Middle frontal gyrus (tissue), 1 donor: ENCODE results near the gene ADAMTSL5.

Experiments used
- DNase-seq: peaks from one replicate; pipeline ENCODE4 v3.0.0-alpha.2; 2015; ENCODE audit warnings: low spot score; ENCODE audit errors: extremely low spot score

Gene ADAMTSL5

DNA sequence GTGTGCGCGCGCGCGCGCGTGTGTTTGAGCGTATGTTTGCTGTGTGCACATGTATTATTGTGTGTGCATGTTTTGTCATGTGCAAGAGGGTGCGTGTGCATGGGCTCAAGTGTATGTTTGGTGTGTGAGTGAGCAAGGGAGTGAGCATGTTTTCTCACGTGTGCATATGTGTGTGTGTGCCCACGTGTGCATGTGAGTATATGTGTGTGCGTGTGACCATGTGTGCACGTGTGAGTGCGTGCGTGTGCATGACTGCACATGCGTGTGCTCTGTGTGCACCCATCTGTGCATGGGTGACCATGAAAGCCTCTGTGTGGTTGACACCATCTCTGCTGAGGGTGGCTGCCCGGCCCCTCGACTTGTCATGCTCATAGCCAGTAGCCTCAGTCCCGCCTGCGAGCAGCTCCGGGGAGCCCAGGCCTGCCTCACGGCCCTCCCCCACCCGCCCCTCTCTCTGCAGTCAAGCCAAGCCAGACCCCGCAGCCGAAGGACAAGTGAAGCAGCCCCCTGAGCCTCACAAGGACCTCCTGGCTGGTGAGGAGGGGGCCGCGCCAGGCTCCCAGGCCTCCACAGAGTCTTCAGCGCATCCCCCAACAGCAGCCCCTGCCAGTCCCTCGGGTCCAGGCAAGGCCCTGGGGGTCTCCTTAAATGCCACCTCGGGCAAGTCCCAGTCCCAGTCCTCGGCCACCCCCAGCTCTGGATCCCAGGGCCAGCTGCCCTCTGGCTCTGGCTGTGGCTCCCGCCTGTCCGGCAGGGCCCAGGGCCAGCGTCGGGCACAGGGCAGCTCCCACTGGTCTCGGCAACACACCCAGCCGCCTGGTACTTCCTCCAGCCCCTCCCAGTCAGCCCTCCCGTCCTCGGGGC is 15.9 kb downstream of the ADAMTSL5 start:
- DNase-seq = no peak

DNA sequence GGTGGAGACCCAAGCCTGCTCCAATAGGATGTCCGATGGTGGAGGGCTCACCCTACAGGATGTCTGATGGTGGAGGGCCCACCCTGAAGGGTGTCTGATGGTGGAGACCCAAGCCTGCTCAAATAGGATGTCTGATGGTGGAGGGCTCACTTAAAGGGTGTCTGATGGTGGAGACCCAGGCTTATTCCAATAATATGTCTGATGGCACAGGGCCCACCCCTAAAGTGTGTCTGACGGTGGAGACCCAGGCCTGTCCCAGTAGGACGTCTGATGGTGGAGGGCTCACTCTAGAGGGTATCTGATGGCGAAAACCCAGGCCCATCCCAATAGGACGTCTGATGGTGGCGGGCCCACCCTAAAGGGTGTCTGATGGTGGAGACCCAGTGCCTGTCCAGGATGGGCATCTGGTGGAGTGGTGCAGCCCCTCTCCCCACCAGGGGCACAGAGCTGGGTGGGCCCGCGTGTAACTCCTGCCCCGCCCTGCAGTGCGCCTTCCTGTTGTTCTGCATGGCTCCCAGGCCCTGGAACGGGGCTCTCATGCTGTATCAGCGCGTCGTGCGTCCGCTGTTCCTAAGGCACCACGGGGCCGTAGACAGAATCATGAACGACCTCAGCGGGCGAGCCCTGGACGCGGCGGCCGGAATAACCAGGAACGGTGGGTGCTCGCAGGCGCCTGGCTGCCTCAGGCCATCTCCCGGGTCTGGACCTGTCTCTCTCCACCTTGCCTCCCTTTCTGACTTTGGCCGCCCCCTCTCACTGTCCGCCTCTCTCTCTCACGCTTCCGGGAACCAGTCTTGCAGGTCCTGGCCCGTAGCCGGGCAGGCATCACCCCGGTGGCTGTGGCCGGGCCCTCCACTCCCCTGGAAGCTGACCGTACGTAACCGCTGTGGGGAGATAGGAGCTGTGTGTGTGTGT is 16.8 kb downstream of the ADAMTSL5 start:
- DNase-seq = no peak

GRCh38 chr19:1495051-1495798 is 17.6 kb downstream of the ADAMTSL5 start:
- DNase-seq = no peak

GRCh38 chr19:1494115-1494815 is 18.6 kb downstream of the ADAMTSL5 start:
- DNase-seq = no peak

GRCh38 chr19:1492474-1493006 is 20.3 kb downstream of the ADAMTSL5 start:
- no peak for DNase-seq

- DNase-seq = no peak
Measured at GRCh38 chr19:1491849-1492170, 21.0 kb downstream of the ADAMTSL5 start.

GRCh38 chr19:1491114-1491848 is 21.5 kb downstream of the ADAMTSL5 start, which contains the start of gene REEP6:
TSS of gene REEP6 (plus strand) at chr19:1491181. CDS start at chr19:1491270, 89 bp downstream.
- DNase-seq = no peak

DNA sequence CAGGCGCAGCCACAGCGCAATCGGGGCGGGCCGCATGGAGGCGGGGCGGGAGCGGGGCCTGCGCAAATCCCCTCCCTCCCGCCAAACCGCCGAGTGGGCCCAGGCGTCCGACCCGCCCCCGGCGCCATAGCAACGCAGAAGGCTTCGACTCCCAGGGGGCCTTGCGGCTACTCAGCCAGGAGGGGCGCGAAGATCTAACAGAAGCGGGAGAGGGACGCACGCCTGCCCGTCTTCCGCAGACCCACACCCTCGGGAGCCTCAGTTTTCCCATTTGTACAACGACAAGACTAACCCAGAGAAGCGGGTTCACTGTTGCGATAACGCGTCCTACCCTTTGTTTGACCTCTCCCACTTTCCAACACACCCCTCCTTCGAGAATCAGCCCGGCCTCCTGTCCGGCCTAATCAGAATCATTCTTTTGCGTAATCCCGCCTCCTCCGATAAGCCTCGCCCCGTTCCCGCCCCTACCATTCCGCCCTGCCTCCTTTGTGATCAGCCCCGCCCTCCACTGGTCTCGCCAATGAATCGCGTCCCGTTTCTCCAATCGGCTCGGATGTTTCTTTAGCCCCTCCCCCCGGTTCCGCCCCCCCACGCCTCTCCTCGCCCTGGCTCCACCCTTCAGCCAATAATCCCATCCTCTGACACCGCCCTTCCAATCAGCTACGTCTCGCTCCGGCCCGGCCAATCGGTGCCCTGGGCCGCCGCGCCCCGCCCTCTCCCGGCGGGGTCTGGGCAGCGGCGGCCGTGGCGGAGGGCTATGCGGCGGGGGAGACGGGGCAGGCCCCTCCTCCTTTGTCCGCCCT is 22.3 kb downstream of the ADAMTSL5 start, which contains the start of gene PCSK4:
PCSK4 (minus strand) TSS at position 40 of the 803 bp plus-strand sequence; CDS start at position 36, 4 bp downstream.
- DNase-seq = peak; percentile 94

GRCh38 chr19:1489463-1490310 is 23.1 kb downstream of the ADAMTSL5 start:
- no peak for DNase-seq

GRCh38 chr19:1488282-1488601 is 24.6 kb downstream of the ADAMTSL5 start:
- no peak for DNase-seq

DNA sequence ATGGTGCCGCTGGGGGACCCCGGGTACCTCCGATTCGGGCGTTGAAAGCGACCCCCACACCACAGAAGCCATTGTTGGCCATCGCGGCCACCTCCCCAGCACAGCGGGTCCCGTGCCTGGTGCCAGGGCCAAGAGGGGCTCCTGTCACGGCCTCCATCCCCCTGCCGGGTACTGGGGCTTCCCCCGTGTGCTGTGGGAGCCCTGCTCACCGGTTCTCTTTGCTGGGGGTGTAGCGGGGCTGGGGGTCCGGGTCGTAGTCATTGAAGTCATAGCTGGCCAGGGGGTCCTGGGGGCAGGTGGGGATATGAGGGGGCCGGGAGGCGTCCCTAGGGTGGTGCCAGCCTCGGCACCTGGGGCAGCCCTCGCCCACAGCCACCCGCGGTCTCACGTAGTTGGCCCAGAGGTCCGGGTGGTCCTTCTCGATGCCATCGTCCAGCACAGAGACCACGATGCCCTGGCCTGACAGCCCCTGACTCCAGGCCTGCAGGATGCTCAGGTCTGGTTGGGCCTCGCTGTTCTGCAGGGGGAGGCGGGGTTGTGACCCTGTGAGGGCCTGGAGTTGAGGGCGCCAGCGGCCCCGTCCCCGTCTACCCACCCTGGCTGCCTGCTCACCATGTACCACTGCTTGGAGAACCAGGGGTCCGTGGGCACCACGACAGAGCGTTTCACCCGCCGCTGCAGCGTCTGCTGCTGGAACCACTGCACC is 25.1 kb downstream of the ADAMTSL5 start:
- DNase-seq = no peak

- no peak for DNase-seq
Measured at GRCh38 chr19:1486720-1487575, 25.9 kb downstream of the ADAMTSL5 start.

DNA sequence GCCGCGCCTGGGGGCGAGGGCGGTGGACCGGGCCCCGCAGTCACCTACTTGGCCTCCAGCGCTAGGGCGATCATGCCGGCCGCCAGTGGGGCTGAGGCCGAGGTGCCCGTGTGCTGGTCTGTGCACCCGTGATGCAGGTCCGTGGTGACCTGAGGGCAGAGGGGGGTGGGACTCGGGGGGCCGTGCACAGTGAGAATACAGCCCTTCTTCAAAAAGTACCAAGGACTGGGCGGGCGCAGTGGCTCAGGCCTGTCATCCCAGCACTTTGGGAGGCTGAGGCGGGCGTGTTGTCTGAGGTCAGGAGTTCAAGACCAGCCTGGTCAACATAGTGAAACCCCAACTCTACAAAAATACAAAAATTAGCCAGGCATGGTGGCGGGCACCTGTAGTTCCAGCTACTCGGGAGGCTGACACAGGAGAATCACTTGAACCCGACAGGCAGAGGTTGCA is 28.8 kb downstream of the ADAMTSL5 start:
- no peak for DNase-seq

DNA sequence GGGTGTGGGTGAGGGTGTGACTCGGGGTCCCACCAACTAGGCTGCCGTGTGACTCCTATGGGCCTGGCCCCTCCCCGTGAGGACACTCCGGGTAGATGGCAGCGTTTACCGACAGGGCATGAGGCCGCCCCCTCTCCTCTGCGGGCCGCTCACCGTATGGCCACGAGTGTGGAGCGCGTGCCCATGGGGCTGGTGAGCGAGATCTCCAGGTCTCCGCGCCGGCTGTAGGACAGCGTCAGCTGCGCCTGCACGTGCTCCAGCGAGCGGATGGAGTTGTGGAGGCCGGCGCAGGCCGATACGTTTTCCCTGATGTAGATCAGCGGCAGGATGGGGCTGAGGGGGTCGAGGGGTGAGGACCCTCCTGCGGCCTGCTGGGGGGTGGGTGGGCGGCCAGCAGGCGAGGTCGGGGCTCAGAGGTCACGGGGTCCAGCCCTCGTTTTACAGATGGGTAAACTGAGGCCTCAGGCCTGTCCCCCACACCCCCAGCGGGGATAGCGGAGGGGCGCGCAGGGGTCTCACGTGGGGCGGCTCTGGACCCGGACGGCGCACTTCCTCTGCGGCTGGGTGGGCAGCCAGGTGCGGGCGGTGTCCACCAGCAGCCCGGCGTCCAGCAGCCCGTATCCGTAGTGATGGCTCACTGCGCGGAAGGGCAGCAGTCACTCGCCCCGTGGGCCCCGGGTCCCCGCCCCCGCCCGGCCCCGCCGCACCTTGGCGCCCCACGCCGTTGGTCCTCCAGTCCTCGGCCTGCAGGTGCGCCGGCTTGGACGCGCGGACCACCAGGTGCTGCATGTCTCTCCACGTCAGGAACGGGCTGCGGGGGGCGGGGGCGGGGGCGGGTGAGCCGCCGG is 29.5 kb downstream of the ADAMTSL5 start:
- no peak for DNase-seq

DNA sequence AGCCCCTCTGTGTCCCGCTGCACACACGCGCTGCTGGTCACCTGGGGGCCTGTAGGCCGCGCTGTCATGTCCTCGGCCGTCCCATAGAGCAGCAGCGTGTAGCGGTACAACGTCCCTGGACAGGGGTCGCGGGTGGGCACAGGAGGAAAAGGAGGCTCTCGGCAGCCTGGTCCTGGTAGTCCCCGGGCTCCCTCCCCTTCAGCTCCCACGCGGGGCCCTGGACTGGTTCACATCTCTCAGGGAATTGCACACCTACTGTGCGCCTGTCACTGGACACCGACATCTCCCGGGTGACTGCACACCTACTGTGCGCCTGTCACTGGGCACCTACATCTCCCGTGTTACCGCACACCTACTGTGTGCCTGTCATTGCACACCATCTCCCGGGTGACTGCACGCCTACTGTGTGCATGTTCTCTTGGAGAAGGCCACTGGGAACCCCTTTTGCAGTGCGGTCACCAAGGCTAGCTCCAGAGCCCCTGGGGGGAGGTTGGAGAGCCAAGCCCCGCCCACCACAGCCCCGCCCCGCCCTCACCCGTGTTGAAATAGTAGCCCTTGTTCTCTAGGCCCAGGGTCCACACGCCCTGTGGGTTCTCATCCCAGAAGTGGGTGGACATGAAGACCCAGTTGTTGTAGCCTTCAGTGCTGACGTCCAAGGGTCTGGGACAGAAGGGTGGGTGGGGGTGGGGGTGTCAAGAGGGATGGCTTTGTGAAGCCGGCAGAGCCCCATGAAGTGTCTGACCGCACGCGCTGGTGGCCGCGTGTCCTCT is 30.3 kb downstream of the ADAMTSL5 start:
- DNase-seq = no peak
